HG02973 (cell line): ENCODE data around the gene ENTHD1.
"Not testable (repeated sequence)": the region's sequence is repeated elsewhere in the genome, so short reads cannot be mapped to it uniquely, and the experiment has no call there.

Experiments
- ATAC-seq: cut with Tn5 transposase; IDR thresholded peaks from one replicate; pipeline ENCODE4 v1.9.1; 2021; ENCODE audit warnings: moderate library complexity; ENCODE audit not compliant: unreplicated experiment

ENTHD1 gene

DNA sequence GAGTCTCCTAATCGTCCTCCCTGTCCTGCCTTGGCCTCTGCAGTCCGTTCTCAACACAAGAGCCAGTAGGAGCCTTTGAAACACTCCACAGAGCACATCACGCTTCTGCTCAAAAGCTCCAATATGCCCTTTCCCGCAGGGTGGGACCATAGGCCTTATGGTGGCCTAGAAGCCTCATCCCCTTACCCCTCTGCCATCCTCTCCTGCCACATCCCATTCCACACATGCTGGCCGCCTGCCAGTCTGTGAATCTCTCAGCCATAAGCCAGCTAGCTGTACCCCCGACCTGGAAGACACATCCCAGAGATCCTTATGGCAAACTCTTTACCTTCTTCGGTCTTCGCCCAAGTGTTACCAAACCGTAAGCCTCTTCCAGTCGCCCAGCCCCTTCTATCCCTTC lies 157.8 kb downstream of the ENTHD1 start:
- no peak for ATAC-seq

DNA sequence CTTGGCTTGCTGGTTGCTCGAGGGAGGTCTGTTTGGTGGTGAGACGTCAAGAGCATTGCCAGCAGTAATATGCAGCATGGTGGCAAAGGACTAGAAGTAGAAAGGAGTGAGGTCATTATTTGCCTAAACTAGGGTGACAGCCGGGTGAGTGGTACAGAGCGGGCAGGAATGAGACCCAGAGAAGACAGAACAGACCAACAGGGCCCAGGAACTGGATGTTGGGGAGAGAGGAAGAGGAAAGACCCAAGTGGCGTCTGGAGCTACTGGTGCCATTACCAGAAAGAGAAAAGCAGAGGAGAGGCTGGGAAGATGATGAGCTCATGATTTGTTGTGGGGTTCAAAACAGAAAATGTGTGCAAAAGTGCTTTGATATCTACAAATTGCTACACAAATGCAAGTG lies 158.7 kb downstream of the ENTHD1 start:
- ATAC-seq: no peak

DNA sequence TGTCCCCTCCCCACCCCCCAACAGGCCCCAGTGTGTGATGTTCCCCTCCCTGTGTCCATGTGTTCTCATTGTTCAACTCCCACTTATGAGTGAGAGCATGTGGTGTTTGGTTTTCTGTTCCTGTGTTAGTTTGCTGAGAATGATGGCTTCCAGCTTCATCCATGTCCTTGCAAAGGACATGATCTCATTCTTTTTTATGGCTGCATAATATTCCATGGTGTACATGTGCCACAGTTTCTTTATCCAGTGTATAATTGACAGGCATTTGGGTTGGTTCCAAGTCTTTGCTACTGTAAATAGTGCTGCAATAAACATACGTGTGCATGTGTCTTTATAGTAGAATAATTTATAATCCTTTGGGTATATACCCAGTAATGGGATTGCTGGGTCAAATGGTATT lies 159.5 kb downstream of the ENTHD1 start:
- ATAC-seq: not testable (repeated sequence)

DNA sequence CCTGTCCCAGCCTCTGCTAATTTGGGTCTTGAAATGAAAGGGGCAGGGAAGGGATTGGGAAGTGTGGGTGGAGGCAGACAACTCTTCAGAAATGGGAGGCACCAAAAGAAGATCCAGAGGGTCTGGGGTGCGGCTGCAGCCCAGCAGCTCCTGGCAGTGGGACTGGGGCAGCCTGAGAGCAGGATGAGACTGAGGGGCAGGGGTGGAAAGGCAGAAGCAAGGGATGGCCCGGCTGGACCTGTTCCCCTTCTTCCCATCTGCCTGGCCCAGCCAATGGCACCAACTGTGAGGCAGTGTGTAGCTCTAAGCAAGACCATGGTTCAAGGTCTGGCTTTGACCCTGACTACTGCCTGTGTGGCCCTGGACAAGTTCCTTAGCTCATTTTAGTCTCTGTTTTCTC lies 160.4 kb downstream of the ENTHD1 start:
- ATAC-seq: no peak

DNA sequence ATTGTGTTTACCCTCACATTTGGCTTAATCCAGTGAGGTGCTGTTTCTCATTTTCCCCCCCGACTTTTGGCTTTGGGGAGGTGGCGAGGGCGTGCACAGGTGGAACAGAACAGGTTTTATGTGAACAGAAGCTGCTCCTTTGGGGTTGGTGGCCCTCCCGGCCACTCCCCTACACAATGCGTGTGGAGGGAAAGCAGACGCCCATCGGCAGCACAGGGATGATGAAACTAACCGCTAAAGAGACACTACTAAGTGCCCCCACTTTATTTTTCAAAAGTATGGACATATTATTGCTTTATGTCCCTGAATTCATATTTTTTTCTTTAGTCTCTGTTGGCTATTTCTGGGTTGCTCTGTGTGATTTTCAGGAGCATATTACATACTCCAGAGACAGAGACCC lies 160.9 kb downstream of the ENTHD1 start:
- no peak for ATAC-seq

DNA sequence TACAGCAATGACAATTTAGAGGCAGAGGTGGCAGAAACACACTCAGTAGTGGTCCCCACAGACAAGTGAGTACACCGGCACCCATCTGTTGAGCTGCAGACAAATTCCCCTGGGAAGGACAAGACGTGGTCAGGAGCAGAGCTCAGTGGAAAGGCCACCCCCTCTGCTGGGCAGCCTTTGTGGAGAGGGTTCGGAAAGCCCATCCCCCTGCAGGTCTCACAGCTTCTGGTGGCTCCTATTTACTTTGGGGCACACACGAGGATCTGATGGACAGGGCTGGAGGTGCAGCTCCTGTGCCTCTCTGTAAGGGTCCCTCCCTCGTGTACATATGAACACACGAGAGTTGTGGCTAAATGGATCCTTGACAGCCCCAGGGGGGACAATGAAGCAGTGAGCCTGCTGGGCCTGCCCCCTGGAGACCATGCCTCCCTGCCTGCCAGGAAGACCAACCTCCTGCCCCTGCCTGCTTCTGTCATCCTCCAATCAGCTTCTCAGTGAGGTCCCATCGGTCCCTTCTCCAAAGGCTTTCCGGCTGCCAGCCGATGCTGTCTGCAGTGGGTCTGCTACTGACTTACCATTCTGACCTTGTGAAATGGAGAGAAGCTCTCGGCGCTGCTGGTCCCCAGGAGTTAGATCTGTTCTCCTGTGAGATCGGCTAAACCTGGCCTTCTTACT lies 161.5 kb downstream of the ENTHD1 start:
- ATAC-seq: no peak

DNA sequence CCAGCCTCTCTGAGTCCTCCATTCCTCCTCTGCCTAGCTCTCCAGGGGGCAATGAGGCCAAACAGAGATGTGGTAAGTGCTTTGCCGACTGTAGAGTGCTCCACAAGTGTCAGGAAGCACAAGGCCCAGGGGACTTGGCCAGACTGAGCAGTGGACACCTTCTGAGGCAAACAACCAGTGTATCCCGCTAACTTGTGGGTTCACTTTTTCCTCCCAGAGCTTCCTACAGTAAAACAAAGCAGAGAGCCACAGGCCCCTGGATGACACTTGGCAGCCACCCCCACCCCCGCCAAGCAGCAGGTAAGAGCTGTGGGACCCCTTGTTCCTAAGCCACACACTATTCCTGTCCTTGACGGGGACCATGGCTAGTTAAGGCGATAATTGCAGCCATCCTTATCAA lies 162.1 kb downstream of the ENTHD1 start:
- ATAC-seq: no peak

DNA sequence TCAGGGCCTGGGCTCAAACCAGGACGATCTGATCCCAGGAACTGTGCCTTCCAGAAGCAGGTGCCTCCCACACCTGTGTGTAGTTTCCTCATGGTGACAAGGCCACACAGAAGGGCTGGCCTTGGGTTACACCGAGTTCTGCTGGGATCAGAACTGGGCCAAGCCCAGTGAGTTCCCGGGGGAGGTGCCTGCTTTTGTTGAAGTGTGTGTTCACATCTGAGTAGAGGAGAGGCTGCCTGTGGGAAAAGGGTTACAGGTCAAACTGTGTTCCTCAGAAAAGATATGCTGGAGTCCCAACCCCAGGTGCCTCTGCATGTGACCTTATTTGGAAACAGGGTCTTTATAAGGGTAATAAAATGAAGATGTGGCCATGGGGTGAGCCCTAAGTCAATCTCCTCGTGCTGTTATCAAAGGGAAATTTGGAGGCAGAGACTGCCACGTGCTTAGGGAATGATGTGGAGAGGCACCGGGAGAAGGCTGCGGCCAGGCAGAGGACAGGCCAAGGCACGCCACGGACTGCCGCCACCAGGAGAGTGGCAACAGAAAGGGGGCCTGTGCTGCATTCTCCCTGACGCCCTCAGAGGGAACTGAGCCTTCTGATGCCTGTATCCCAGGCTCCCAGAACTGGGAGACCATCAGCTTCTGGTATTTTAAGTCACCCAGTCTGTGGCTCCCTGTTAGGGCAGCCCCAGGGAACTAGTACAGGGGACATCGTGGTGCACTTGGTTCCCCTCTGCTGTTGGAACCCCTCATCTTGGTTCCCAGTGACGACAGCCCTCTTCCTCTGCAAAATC lies 164.2 kb downstream of the ENTHD1 start:
- ATAC-seq: no peak

DNA sequence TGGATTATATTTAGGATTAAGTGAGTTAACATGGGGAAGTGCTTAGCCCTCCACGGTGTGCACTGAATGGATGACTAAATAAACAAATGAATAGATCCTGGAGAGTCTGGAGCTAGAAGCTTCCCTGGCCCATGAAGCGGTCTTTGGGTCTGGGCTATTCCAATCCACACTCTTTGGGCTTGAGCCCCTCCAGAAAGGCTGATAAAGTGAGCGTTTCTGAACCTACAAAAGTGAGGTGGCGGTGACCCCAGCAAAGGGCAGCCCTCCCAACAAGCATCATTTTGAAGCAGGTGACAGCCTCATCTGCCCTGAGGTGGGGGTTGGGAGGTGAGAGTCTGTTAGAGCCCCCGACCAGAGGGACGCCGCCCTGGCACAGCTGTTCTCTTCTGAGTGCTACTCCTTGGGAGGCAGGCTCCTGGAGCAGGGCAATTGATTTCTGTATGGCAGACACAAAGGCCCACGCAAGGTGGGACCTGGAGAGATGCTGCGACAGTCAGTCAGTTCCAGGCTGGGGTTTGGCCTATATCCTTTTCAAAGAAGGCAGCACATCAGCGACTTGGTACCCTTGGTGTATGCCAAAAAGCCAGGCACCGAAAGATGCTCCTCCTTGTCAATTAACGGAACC lies 165.2 kb downstream of the ENTHD1 start:
- no peak for ATAC-seq

DNA sequence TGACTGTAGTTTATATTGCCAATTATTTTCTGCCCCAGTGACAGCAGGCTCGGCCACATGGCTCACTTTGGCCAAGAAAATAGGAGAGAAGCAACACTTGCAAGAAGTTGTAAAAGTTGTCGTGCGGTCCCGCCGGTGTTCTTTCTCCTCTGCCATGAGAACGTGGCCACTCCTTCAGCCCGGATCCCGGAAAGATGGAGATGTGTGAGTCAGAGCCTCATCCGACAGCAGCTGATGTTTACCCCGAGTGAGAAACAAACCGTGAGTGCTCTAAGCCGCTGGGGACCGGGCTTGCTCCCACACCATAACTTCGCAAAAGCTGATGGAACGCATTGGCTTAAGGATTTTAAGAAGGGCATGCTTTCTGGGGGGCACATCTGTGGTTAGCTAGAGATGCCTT lies 166.0 kb downstream of the ENTHD1 start:
- ATAC-seq: no peak

DNA sequence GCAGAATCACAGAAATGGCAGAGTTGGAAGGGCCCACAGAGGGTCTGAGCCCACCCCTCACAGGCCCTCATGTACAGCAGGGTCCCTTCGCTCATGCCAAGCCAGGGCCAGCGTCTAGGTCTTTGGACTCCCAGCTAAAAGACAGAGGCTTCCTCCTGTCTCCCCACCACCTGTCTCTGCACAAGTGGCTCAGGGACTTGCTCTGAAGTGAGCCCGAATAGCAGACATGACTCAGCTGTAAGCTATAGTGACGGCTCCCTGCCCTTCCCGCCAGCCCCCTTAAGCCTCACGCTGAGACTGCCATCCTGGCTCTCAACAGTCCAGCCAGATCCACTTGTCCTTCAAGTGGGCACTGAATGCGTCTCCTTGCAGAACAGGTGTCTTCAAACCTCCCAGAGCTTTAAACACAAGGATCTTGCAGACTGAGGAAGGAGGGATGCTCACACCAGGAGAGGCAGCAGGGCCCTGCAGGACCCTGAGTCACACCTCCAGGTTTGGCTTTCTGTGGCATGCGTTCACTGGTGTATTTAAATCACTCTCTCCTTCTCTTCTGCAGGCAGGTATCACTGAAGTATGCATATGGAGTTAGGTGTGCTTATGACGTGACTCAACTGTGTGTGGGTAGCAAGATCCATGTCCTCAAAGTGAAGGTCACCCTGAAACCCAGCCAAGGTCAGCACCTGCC lies 168.1 kb downstream of the ENTHD1 start:
- no peak for ATAC-seq

DNA sequence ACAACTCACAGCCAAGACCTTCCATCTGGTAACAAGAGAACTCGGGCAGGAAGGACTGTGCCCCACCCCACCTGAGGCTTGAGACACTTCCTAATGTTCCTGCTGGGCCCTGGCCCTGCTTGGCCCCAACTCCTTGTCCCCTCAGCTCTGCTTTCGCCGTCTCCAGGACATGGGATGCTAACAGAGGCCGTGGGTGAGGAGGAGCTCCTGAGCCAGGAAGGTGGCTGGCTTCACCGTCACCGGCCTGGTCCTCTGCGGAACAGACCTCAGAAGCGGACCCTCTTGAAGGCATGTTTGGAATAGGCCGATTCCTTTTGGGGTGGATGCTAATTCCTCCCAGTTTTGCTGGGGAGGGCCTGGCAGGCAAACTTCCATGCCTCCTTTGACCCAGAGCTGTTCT lies 168.7 kb downstream of the ENTHD1 start:
- no peak for ATAC-seq

DNA sequence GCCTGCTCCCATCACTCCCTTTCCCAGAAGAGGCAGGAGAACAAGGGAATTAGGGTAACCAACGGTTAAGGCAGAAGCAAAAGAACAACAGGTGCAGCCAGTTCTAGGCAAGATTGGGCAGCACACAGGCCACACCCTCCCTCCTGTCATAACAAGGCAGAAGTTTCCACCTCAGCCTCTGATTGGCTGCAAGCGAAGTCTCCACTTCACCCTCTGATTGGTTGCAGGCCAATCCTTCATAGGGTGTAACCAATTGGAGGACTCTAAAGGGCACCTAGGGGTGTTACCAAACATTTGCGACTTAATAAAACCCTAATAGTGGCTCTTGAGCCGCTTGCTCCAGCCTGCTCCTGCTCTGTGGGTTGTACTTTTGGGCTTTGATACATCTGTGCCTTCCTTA lies 169.2 kb downstream of the ENTHD1 start:
- ATAC-seq: no peak

DNA sequence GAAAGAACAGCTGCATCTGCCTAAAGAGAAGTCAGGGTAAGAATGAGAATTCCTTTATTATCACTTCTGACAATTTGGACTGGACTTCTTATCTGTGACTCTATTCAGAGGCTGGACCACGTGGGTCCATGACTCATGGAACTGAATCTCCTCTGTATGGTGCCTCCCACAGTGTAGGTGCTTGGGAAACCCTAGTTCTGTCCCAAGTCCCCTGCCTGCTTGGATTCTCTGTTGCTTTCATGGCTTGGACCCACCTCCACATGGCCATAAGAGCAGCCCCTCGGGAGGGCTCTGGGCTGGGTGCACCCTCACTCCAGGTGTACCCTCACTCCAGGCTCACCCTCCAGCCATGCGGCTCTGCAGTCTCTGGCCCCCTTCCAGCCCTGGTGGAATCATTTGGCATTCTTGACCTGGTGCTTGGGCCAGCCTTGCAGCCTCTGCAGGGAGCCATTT lies 169.6 kb downstream of the ENTHD1 start:
- no peak for ATAC-seq

DNA sequence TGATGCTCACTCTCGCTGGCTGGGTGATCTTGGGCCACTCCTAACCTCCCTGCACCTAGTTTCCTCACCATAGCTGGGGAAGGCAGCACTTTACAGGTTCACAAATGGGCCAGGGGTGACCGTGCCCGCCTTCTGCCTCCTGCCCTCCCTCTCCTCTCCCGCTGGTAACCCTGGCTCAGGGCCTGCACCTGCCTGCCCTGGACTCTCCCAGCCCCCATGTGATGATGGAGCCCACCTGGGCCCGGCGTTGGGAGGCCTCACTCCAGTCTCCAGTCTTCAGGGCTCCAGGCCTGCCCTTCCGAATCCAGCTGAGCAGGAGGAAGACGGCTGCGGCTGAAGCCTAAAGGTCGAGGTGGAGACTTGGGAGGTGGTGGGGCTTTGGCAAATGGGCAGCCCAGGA lies 170.1 kb downstream of the ENTHD1 start:
- ATAC-seq: no peak

DNA sequence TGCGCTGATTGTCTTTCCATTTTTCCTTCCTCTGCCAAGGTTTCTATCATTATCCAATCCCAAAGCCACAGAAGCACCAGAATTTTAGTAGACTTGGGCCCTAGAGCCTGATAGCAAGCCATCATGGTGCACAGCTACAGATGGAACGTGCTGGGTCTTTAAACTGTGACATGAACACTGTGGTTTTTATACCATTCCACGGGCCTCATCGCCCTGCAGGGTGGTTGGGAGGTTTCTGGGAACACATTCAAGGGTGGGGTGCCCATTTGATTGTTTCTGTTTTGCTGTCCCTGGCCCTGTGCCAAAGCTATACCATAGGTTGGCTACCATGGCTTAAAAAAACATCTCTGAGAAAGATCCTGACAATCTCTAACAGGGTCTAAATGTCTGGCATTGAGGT lies 171.1 kb downstream of the ENTHD1 start:
- ATAC-seq: no peak

DNA sequence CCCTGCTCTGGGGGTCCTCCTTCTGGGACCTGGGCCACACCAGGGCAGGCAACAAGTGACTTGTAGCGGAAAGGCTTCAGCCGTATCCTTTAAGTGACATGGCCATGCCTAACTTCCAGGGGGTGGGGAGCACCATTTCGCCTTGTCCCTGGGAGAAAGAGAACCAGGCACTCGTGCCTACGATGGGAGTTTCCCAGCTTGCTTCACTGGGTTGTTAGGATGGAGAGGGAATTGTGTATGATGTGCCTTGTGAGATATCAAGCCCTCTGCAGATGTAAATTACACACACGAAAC lies 171.6 kb downstream of the ENTHD1 start:
- ATAC-seq: no peak

DNA sequence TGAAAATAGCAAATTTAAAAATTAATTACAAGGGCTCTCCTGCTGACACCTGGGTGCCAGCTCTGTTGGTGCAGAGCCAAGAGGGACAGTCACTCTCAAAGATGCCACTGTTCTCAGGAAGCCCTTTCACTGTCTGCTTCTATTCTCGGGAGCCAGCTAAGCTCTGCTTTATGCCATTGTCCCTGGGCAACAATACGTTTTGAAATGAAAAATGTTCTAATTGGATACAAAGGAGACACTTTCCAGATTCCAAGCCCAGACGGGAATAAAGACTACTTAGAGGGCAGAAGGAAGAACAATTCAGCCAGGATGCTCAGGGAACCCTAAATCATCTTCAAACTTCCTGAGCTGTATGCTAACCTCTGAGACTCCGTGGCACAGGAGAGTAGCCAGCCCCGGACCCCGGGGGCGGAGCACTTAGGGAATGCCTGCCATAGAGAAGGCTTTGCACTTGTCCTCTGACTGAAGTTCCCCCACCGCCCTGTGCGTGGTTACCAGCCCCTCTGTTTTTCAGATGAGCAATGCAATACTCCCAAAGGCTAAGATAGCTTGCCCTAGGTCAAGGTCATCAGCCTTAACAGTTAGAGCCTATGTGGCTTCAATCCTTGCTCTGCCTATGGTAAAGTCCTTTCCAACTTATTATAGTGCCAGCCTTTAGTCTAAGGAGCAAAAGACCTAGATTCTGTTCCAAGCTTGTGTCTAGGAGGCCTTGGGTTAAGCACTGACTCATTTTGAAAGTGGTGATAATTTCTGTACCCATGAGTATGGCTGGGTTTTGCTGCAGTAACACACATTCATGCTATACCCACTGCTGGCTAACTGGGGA lies 172.1 kb downstream of the ENTHD1 start:
- ATAC-seq: no peak

DNA sequence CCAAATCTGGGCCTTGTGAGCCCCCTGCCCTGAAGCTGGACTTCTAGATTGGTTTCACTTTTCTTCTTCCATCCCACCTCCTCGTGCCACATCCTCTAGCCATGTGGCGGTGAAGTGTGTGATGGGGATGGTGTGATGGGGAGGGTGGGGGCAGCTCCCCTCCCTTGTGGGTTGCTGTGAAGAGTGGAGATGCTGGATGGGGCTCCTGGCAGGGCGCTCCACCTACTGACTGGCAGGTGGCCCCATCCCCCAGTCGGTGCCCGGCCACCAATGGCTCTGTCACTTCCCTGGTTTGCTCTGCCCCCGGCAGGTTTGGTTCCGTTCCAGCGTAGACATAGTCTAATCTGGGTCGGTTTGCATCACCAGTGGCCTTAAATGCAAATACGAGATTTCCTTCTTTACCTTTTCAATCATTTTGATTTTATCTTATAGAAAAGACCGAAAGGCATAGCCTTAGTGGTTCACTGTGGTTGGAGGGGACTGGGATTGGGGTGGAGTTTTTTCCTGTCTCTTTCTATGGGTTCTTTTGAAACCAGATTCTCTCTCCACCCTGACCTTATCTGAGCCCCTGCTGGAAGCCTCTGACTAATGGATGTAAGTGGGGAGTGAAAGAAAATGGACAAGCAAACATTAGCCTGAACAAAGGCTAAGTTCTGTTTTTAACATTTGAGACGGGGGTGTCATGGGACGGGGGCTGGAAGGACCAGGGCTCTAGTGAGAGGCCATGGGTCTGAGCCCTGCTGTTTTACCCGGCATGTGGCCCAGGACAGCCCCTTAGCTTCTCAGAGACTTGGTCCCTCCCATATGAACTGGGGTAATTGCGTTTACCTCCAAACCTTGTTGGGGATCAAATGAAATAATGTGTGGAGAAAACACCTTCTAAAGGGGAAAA lies 173.8 kb downstream of the ENTHD1 start:
- no peak for ATAC-seq

DNA sequence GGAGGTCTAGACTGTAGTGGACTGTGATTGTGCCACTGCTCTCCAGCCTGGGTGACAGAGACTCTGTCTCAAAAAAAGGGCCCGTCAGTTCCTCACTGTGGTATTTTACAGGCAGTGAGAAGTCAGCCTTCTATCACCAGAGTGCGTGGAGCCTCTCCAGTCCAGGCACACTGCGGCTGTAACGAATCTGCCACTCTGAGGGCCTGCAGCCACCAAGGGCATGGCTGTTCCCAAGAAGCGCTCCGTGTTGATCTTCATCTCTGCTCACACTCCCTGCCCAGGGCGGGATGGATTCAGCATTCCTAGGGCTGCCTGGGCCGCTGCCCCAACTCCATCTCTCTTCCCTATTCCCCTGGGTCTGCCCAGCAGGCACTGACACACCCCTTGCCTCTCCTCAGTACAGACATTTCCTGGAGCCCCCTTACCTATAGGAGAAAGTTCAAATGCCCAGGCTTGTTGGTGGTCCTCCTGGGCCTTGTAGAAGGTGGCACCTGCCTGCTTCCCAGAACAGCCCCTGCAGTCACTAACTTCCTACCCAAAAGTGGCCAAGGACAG lies 174.6 kb downstream of the ENTHD1 start:
- no peak for ATAC-seq
